GM12878 (cell line): ENCODE data around the gene REPS1.

ENCODE experiments used
- CBX3 ChIP-seq: fragments of 200-600 bp; sonication (generic); IDR thresholded peaks from 2 replicates; pipeline ENCODE4 v1.6.1; 2016; ENCODE audit warnings: low read depth, borderline replicate concordance
- EZH2 ChIP-seq: IDR thresholded peaks from 2 replicates; pipeline ENCODE4 v1.6.1; 2012; ENCODE audit warnings: low read depth, mild to moderate bottlenecking, control low read depth, inconsistent platforms, low read length, borderline replicate concordance; ENCODE audit not compliant: control insufficient read depth
- JUND ChIP-seq: IDR thresholded peaks from 2 replicates; pipeline ENCODE4 v1.6.1; 2012; ENCODE audit warnings: low read depth, mild to moderate bottlenecking, low read length, improper control_type of control experiment, moderate library complexity
- LARP7 ChIP-seq: fragments of 450-650 bp; IDR thresholded peaks from 2 replicates; pipeline ENCODE4 v1.6.1; 2017; ENCODE audit warnings: mild to moderate bottlenecking
- MYC ChIP-seq: IDR thresholded peaks from 2 replicates; pipeline ENCODE4 v1.6.1; 2011; ENCODE audit warnings: mild to moderate bottlenecking, low read length, moderate library complexity, inconsistent platforms; ENCODE audit not compliant: insufficient read depth, insufficient replicate concordance, insufficient read length, severe bottlenecking
- POLR2A ChIP-seq: IDR thresholded peaks from 2 replicates; pipeline ENCODE4 v1.6.1; 2011; ENCODE audit warnings: low read depth, mild to moderate bottlenecking, low read length
- POLR2AphosphoS5 ChIP-seq: IDR thresholded peaks from 2 replicates; pipeline ENCODE4 v1.6.1; 2011; ENCODE audit warnings: mild to moderate bottlenecking, low read length, inconsistent platforms
- TAF1 ChIP-seq: IDR thresholded peaks from 2 replicates; pipeline ENCODE4 v1.6.1; 2011; ENCODE audit warnings: mild to moderate bottlenecking, low read depth, low read length, borderline replicate concordance
- TCF7 ChIP-seq: IDR thresholded peaks from 2 replicates; pipeline ENCODE4 v1.6.1; 2014; ENCODE audit warnings: antibody characterized with exemption, borderline replicate concordance
- ZNF274 ChIP-seq: IDR thresholded peaks from one replicate; pipeline ENCODE4 v1.8.0; 2011; ENCODE audit not compliant: insufficient read length, insufficient read depth
- TF ChIP-seq, protein P1 (sequence below): IDR thresholded peaks from 2 replicates; pipeline ENCODE4 v1.6.1; 2011; ENCODE audit warnings: mild to moderate bottlenecking, low read depth, low read length, moderate library complexity; ENCODE audit not compliant: insufficient replicate concordance
- TF ChIP-seq, protein P2 (sequence below), 3 experiments: IDR thresholded peaks in 2 of 3; conservative IDR thresholded peaks in 1 of 3; 2 replicates each; pipeline ENCODE4 v1.5.1; 2011; ENCODE audit warnings: low read depth in 3 of 3, low read length in 3 of 3, mild to moderate bottlenecking in 3 of 3, control low read depth in 2 of 3, moderate library complexity in 2 of 3, inconsistent platforms in 1 of 3, mixed read lengths in 1 of 3; ENCODE audit not compliant: control insufficient read depth in 2 of 3, insufficient read depth in 1 of 3; ENCODE audit errors: extremely low read depth in 1 of 3
- TF ChIP-seq, protein P3 (sequence below): fragments of 450-650 bp; IDR thresholded peaks from 2 replicates; pipeline ENCODE4 v1.6.1; 2018; ENCODE audit warnings: borderline replicate concordance, mild to moderate bottlenecking; ENCODE audit not compliant: partially characterized antibody
- TF ChIP-seq, protein P4 (sequence below): fragments of 450-650 bp; IDR thresholded peaks from 2 replicates; pipeline ENCODE4 v1.6.1; 2017; ENCODE audit warnings: mild to moderate bottlenecking, low read depth, inconsistent platforms; ENCODE audit not compliant: poor library complexity, severe bottlenecking

DNA sequence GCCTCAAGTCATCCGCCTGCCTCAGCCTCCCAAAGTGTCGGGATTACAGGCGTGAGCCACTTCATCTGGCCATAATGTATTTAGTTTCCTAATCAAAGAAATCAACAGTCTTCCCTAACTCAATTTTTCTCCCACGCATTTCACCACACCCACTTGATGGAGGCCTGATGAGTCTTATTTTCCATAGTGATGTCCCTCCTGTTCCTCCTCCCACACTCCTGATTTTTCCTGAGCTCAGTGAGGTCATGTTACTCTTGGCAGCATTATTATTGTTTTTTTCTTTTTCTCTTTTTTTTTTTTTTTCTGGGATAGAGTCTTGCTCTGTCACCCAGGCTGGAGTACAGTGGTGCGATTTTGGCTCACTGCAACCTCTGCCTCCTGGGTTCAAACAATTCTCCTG, 49.4 kb upstream of the REPS1 start:
- no peak for TF ChIP-seq ZNF274
- TF ChIP-seq, protein P1, sequence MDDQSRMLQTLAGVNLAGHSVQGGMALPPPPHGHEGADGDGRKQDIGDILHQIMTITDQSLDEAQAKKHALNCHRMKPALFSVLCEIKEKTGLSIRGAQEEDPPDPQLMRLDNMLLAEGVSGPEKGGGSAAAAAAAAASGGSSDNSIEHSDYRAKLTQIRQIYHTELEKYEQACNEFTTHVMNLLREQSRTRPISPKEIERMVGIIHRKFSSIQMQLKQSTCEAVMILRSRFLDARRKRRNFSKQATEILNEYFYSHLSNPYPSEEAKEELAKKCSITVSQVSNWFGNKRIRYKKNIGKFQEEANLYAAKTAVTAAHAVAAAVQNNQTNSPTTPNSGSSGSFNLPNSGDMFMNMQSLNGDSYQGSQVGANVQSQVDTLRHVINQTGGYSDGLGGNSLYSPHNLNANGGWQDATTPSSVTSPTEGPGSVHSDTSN: no peak
- TF ChIP-seq POLR2A: no peak
- TF ChIP-seq, protein P2, sequence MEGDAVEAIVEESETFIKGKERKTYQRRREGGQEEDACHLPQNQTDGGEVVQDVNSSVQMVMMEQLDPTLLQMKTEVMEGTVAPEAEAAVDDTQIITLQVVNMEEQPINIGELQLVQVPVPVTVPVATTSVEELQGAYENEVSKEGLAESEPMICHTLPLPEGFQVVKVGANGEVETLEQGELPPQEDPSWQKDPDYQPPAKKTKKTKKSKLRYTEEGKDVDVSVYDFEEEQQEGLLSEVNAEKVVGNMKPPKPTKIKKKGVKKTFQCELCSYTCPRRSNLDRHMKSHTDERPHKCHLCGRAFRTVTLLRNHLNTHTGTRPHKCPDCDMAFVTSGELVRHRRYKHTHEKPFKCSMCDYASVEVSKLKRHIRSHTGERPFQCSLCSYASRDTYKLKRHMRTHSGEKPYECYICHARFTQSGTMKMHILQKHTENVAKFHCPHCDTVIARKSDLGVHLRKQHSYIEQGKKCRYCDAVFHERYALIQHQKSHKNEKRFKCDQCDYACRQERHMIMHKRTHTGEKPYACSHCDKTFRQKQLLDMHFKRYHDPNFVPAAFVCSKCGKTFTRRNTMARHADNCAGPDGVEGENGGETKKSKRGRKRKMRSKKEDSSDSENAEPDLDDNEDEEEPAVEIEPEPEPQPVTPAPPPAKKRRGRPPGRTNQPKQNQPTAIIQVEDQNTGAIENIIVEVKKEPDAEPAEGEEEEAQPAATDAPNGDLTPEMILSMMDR (IDR thresholded peaks at IDR 0.05 in 2 of 3, conservative IDR thresholded peaks at IDR 0.05 in 1 of 3; ENCODE audit: control insufficient read depth in 2 of 3, extremely low read depth in 1 of 3, insufficient read depth in 1 of 3, low read depth in 3 of 3, low read length in 3 of 3): no peak
- no peak for TF ChIP-seq CBX3
- TF ChIP-seq POLR2AphosphoS5: no peak
- TF ChIP-seq TCF7: no peak
- TF ChIP-seq TAF1: no peak
- TF ChIP-seq LARP7: no peak
- TF ChIP-seq JUND: no peak
- TF ChIP-seq, protein P3, sequence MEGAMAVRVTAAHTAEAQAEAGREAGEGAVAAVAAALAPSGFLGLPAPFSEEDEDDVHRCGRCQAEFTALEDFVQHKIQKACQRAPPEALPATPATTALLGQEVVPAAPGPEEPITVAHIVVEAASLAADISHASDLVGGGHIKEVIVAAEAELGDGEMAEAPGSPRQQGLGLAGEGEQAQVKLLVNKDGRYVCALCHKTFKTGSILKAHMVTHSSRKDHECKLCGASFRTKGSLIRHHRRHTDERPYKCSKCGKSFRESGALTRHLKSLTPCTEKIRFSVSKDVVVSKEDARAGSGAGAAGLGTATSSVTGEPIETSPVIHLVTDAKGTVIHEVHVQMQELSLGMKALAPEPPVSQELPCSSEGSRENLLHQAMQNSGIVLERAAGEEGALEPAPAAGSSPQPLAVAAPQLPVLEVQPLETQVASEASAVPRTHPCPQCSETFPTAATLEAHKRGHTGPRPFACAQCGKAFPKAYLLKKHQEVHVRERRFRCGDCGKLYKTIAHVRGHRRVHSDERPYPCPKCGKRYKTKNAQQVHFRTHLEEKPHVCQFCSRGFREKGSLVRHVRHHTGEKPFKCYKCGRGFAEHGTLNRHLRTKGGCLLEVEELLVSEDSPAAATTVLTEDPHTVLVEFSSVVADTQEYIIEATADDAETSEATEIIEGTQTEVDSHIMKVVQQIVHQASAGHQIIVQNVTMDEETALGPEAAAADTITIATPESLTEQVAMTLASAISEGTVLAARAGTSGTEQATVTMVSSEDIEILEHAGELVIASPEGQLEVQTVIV: no peak
- no peak for TF ChIP-seq MYC
- no peak for TF ChIP-seq EZH2
- TF ChIP-seq, protein P4, sequence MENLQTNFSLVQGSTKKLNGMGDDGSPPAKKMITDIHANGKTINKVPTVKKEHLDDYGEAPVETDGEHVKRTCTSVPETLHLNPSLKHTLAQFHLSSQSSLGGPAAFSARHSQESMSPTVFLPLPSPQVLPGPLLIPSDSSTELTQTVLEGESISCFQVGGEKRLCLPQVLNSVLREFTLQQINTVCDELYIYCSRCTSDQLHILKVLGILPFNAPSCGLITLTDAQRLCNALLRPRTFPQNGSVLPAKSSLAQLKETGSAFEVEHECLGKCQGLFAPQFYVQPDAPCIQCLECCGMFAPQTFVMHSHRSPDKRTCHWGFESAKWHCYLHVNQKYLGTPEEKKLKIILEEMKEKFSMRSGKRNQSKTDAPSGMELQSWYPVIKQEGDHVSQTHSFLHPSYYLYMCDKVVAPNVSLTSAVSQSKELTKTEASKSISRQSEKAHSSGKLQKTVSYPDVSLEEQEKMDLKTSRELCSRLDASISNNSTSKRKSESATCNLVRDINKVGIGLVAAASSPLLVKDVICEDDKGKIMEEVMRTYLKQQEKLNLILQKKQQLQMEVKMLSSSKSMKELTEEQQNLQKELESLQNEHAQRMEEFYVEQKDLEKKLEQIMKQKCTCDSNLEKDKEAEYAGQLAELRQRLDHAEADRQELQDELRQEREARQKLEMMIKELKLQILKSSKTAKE: no peak
